Measurements from ENCODE around the gene NRAP.

DNA sequence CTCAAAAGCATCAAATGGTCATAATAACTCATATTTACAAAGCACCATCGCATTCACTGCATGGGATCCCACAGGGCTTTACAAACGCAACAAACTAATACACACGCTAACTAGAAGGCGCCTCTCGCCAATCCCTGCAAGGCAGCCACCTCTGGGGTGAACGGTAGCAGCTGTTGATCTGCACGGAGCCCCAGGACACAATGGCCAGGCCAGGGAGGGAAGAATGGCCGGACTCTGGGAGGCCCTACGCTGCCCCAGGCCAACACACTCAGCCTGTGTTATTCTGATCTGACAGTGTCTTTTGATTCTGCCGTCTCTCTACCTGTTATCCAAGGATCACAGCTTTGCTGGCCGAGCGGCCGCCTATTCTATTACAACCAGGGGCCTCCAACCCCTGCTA lies 69.2 kb downstream of the NRAP start:
- TF ChIP-seq EZH2 (IDR thresholded peaks at IDR 0.05; ENCODE audit: low read length): no peak
- TF ChIP-seq, protein P1, sequence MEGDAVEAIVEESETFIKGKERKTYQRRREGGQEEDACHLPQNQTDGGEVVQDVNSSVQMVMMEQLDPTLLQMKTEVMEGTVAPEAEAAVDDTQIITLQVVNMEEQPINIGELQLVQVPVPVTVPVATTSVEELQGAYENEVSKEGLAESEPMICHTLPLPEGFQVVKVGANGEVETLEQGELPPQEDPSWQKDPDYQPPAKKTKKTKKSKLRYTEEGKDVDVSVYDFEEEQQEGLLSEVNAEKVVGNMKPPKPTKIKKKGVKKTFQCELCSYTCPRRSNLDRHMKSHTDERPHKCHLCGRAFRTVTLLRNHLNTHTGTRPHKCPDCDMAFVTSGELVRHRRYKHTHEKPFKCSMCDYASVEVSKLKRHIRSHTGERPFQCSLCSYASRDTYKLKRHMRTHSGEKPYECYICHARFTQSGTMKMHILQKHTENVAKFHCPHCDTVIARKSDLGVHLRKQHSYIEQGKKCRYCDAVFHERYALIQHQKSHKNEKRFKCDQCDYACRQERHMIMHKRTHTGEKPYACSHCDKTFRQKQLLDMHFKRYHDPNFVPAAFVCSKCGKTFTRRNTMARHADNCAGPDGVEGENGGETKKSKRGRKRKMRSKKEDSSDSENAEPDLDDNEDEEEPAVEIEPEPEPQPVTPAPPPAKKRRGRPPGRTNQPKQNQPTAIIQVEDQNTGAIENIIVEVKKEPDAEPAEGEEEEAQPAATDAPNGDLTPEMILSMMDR (optimal IDR thresholded peaks at IDR 0.05 in 1 of 3, IDR thresholded peaks at IDR 0.05 in 1 of 3, conservative IDR thresholded peaks at IDR 0.05 in 1 of 3; ENCODE audit: extremely low read depth in 1 of 3, insufficient read depth in 2 of 3, low read length in 3 of 3): no peak
